Fibroblast of villous mesenchyme (primary cell): Measurements from ENCODE around the gene RPA3. TPM values are rescaled to one million over a fixed set of nuclear protein-coding genes. Genes with fewer than 3 reads are reported as not detected.

Experiments
- DNase-seq: peaks from one replicate; pipeline ENCODE4 v3.0.0-alpha.2; 2010; ENCODE audit warnings: low read depth
- H3K4me3 ChIP-seq: 2 replicates; pipeline ENCODE4 v1.5.1; 2011; ENCODE audit warnings: low read depth, mild to moderate bottlenecking, low read length
- CTCF ChIP-seq: IDR thresholded peaks from 2 replicates; pipeline ENCODE4 v1.5.1; 2012; ENCODE audit warnings: low read depth, mild to moderate bottlenecking, low read length; ENCODE audit not compliant: insufficient read depth
- total RNA-seq: library from RNA; depleted of rRNA; stranded (reverse); fragments of >200 nt; gene quantifications from 2 replicates; pipeline ENCODE4 v1.2.3, GENCODE V29; 2012

RPA3 gene
- total RNA-seq, 1 donor, result 24.6 TPM

- no peak for TF ChIP-seq CTCF
These were observed 26.9 kb upstream of the RPA3 start for GRCh38 chr7:7745258-7745657.

GRCh38 chr7:7742223-7742622 is 23.8 kb upstream of the RPA3 start:
- DNase-seq, result no peak
- TF ChIP-seq CTCF, result no peak

More at GRCh38 chr7:7745258-7745657, 26.9 kb upstream of the RPA3 start:
- no peak for DNase-seq
- no peak overlapping the region for H3K4me3 ChIP-seq

GRCh38 chr7:7740037-7740355 is 21.6 kb upstream of the RPA3 start:
- TF ChIP-seq CTCF, result no peak
- no peak for DNase-seq
- no peak overlapping the region for H3K4me3 ChIP-seq

More at GRCh38 chr7:7742223-7742622, 23.8 kb upstream of the RPA3 start:
- H3K4me3 ChIP-seq, result no peak overlapping the region

- TF ChIP-seq CTCF, result no peak
- DNase-seq, result no peak
- H3K4me3 ChIP-seq, result no peak overlapping the region
These were observed 21.0 kb upstream of the RPA3 start for GRCh38 chr7:7739204-7740036.

- H3K4me3 ChIP-seq, result no peak overlapping the region
- no peak for DNase-seq
- no peak for TF ChIP-seq CTCF
These were observed 20.2 kb upstream of the RPA3 start for GRCh38 chr7:7738622-7739021.

- TF ChIP-seq CTCF, result no peak
- DNase-seq, result no peak
- no peak overlapping the region for H3K4me3 ChIP-seq
These were observed 19.8 kb upstream of the RPA3 start for GRCh38 chr7:7738177-7738576.

GRCh38 chr7:7737674-7738073 is 19.3 kb upstream of the RPA3 start:
- H3K4me3 ChIP-seq, result no peak overlapping the region
- peak; percentile 64 for DNase-seq
- no peak for TF ChIP-seq CTCF
